Measurements from ENCODE around the gene ABCC1.

DNA sequence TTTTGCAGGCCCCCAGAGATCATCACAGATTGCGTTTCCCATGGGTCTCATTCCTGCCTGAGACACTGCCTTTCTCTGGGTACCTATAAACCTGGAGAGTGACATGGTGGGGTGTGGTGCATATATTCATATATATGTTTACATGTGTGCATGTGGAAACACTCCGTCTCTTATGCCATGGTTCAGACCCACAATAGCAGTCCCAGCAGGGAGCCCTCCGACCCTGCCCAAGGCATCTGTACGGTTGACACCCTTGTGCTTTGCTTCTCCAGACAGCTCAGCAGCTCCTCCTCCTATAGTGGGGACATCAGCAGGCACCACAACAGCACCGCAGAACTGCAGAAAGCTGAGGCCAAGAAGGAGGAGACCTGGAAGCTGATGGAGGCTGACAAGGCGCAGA, 157.1 kb downstream of the ABCC1 start:
- TF ChIP-seq, protein P1, sequence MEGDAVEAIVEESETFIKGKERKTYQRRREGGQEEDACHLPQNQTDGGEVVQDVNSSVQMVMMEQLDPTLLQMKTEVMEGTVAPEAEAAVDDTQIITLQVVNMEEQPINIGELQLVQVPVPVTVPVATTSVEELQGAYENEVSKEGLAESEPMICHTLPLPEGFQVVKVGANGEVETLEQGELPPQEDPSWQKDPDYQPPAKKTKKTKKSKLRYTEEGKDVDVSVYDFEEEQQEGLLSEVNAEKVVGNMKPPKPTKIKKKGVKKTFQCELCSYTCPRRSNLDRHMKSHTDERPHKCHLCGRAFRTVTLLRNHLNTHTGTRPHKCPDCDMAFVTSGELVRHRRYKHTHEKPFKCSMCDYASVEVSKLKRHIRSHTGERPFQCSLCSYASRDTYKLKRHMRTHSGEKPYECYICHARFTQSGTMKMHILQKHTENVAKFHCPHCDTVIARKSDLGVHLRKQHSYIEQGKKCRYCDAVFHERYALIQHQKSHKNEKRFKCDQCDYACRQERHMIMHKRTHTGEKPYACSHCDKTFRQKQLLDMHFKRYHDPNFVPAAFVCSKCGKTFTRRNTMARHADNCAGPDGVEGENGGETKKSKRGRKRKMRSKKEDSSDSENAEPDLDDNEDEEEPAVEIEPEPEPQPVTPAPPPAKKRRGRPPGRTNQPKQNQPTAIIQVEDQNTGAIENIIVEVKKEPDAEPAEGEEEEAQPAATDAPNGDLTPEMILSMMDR (IDR thresholded peaks at IDR 0.05): no peak
- TF ChIP-seq EP300 (IDR thresholded peaks at IDR 0.05) (no peak), POLR2A (IDR thresholded peaks at IDR 0.05) (no peak), POLR2AphosphoS5 (IDR thresholded peaks at IDR 0.05) (no peak)
